Stimulated activated CD4-positive, alpha-beta T cell treated with anti-CD3 and anti-CD28 coated beads, Interleukin-15, amount 100 ng/mL, for 48 hours (primary cell): ENCODE measurements around the gene HIF3A.
"Not testable (repeated sequence)": the region's sequence is repeated elsewhere in the genome, so short reads cannot be mapped to it uniquely, and the experiment has no call there.

Experiments
- DNase-seq, 2 donors: peaks; one replicate each; pipeline ENCODE4 v3.0.0-alpha.2; 2020; ENCODE audit warnings: low read depth in 2 of 2

The HIF3A gene

DNA sequence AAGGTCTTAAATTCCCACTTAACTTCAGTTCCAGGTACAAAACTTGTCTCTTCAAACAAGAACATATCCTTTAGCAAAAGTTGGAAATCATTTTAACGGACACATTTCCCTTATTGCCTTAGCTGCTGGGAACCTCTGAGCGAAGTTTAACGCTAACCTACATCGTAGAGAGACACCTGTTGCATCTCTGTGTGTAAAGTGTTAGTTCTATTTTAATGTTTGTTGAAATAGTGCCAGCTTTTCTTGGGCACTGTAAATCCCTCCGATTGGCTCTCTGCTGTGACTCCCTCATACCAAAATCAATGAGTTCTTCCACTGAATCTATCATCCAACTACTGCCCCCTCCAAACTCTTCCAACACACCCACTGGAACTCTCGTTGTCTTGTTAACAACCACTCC is 2.3 kb upstream of the HIF3A start:
- DNase-seq: no peak

DNA sequence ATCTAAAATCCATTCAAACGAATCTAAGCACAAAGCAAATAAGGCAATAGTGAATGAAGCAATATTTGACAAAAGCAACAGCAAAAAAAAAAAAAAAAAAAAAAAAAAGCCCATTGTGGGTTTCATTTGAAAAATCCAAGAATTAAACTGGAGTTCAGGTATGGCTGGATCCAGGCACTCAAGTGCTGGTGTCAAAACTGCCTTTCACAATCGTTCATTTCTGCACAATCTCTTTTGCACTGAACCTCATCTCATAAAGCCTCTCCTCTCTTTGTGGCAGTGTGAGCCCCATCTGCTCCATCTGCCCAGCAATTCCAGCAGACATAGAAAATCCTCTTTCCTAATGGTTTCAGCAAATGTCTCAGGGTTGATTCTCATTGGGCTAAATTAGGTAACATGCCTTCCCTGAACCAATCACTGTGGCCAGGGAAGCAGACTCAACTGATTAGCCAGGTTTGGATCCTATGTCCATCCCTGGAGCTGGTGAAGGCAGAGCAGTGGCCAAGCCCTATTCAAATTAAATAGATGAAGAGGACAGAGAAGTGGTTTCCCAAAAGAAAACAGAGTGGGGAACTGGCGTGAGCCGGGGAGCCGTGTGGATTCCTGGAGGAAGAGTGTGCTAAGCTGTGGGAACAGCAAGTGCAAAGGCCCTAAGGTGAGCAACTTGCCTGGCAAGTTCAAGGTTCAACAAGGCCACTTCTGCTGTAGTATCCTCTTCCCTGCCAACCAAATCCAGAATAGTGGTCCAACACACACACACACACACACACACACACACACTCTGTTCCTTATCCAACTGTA is 1.2 kb upstream of the HIF3A start:
- DNase-seq: no peak

DNA sequence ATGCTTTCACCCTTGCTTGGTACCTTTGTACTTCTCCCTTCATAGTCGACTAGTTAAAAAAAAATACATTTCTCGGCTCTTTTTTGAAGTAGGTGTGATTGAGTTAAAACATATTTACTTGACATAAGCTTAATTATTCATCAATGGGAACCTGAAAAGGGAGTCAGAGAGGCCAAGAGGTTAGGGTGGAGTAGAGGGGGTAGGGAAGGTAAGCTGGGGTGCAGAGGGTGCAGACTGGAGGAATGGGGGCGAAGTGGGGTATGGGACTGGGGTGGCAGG is 701 bp upstream of the HIF3A start:
- DNase-seq: no peak

DNA sequence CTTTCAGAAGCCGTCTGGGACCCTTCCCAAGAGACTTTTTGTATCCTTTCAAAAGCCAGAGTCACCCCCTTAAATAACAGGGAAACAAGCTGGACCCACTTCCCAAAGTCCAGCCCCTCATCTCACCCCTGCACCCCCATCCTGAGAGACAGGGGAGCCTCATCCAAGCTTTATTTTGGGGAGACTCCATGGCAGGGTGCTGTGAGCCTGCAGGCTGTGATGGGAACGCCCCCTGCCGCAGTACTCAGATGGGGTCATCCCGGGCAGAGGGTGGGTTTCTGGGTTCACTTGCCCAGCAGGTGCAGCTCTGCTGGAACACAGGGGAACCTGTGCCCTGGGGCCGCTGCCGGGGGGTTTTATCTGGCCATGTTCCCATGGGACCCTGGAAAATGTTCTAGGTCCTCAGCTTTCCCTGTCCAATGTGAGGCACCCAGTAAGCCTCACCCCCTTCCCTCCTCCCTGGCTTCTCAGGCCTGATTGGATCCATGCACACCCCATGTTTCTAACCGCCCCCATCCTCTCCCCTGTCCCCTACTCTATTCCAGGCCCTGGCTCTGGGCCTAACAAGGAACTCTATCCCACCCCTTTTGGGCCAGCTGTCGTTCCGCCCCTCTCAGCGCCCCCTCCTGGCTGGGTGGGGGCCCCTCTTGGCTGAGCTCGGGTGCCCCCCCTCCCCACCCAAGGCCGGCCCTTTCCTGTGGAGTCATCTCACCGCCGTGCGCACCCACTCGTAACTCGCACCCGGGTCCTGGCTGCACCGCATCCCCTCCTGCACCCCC is 1.0 kb downstream of the HIF3A start:
- DNase-seq: no peak

DNA sequence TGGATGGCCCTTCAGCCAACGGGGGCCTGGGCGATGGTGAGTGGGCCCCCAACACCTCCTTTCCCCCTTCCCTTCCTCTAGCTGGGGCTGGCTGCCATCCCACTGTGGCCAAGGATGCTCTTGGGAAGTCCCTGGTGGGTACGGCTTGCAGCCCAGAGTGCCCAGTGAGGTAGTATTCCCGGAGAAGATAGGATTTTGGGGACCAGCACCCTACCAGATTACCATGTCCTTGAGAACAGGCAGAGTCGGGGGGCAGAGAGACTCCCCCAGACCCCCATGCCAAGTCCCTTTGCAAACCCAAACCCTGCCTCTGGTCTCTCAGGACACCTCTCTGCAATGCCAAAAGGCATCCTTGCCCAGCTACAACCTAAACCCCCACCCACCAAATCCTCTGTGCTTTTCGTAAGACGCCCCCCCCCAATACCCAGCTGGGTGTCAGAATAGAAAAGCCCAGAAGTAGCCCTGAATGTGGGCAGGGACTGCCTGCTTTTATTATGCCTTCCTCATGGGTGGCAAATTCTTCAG is 1.7 kb downstream of the HIF3A start:
- no peak for DNase-seq

DNA sequence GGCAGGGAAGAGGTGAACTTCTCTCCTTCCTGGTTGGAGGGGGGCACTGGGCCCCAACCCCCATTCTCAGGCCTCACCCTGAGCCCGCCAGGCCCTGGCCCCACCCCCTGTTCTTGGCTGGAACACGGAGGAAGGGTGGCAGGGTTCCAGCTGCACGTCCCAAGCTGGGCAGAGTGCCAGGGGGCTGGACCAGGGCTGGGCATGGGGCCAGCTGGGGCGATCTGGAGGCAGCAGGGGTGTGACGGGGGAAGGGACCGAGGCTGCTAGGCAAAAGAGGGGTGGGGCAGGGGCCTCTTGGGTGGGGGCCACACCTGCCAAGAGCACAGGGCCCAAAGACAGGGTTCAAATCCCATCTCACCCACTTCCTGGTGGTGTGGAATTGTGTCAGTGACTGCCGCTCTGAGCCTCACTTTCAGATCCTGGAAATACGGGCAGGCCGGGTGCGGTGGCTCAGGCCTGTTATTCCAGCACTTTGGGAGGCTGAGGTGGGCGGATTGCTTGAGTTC is 2.2 kb downstream of the HIF3A start:
- no peak for DNase-seq

DNA sequence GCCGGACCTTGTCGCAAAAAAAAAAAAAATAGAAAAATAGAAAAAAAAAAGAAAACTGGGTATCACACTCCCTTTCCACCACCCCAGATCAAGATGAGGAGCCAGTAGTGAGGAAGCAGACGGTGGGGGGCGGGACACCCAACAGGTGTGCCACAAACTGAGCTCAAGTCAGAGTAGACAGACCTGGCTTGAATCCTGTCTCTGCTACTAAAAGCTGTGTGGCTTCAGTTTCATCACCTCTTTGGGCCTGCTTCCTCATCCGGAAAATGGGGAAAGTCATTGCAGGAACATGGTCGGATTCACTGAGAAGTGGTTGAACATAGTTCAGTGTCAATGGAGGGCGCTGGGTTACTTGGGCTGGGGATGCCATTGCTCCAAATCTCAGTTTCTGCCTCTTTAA is 2.9 kb downstream of the HIF3A start:
- DNase-seq: no peak

DNA sequence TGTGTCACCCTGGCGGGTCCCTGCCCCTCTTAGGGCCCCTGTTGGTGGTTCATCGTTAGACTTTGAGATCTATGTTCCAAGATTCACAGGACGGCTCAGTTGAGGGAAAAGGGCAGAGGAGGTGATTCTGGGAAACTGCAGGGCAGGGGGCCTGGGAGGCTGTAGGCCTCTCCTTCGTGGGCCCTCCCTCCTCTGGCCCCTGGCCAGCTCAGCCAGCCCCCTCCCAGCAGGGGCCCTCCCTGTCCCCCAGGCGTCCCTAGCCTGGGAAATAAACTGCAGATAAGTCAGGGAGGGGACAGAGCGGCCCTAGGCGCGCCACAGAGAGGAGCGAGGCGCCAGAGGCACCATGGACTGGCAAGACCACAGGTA is 6.5 kb downstream of the HIF3A start:
- DNase-seq: no peak

DNA sequence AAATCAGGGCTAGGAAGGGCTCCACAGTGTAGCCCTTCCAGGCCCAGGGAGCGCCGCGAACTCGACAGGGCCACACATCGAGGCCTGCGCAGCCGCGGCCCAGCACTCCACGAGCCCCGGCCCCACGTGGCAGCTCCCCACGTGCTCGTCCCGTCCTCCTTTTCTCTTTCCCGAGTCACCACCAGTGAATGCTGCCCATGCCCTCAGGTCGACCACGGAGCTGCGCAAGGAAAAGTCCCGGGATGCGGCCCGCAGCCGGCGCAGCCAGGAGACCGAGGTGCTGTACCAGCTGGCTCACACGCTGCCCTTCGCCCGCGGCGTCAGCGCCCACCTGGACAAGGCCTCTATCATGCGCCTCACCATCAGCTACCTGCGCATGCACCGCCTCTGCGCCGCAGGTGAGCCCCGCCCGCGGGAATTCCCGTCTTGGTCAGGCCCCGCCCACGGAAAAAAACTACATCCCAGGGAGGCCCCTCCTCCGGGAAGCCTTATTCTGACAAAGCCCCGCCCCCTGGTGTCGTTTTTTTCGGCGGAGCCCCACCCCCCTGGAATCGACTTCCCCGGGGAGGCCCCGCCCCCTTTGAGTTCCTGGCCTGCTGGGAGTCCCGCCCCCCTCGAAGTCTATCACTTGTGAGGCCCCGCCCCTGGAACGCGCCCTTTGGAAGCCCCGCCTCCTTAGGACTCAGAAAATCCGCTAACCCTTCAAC is 7.0 kb downstream of the HIF3A start:
- no peak for DNase-seq

DNA sequence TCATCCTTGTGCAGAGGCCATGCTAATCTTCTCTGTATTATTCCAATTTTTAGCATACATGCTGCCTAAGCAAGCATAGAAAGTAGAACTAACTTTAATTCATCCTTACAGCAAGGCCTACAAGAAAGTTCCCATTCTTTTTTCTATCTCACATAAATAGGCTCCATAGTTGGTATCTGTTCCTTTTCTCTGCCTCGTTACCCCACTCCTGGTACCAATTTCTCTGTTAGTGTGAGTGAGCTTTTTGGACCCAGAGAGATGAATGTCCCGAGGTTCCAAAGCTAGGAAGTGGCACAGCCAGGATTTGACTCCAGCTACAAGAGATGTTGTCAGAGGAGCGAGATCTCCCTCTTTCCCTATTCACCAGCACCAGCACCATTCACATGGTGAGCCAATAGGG is 9.7 kb downstream of the HIF3A start:
- DNase-seq: no peak

DNA sequence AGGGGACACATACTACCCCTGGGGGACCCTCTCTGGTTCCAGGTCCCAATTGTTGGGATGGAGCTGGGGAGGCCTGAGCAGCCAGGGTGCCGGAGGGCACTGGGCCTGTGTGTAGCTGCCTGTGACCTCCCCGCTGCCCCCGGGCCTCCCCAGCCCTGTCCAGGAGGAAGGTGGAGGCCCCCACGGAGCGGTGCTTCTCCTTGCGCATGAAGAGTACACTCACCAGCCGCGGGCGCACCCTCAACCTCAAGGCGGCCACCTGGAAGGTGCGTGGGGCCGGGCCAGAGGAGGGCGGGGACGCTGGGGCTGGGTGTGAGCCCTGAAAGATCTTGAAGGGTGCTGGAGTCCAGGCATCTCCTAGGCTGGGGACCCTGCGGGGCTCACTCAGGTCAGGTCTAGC is 11.7 kb downstream of the HIF3A start:
- no peak for DNase-seq

DNA sequence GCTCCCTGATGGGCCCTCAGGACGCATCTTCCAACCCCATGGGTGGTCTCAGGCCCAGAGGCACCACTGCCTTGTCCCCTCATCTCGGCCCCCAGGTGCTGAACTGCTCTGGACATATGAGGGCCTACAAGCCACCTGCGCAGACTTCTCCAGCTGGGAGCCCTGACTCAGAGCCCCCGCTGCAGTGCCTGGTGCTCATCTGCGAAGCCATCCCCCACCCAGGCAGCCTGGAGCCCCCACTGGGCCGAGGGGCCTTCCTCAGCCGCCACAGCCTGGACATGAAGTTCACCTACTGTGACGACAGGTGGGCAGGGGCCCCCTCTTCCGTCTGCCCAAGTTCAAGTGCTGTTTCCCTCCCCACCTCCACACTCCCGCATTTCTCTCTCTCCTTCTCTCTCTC is 12.2 kb downstream of the HIF3A start:
- no peak for DNase-seq

DNA sequence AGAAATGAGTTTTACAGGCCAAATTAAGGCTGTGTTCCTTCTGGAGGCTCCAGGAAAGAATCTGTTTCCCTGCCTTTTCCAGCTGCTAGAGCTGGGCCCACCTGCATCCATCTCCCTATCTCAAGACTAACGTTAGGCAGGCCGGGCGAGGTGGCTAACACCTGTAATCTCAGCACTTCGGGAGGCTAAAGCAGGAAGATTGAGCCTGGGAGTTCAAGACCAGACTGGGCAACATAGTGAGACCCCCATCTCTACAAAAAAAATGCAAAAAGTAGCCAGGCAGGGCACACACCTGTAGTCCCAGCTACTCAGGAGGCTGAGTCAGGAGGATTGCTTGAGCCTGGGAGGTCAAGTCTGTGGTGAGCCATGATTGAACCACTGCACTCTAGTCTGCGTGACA is 14.6 kb downstream of the HIF3A start:
- no peak for DNase-seq

DNA sequence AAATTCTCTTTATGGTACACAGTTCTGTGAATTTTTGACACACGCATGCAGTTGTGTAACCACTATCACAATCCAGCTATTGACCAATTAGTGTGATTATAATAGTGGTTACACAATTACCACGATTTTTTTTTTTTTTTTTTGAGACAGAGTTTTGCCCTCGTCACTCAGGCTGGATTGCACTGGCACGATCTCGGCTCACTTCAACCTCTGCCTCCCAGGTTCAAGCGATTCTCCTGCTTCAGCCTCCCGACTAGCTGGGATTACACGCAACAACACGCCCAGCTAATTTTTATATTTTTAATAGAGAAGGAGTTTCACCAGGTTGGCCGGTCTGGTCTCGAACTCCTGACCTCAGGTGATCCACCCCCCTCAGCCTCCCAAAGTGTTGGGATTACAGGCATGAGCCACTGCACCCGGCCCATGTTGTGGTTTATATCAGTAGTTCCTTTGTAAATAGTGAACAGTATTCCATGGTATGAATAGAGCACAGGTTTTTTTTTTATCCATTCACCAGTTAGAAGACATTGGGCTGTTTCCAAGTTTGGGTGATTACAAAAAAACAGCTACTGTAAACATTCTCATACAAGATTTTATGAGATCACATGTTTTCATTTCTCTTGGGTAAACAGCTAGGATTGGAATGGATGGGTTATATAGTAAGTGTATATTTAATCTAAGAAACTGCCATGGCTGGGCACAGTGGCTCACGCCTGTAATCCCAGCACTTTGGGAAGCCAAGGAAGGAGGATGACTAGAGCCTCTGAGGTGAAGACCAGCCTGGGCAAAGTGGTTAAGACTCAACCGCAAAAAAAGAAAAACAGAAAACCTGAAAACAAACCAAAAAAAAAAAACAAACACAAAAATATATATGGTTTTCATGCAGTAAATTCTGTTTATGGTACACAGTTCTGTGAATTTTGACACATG is 17.0 kb downstream of the HIF3A start:
- DNase-seq: not testable (repeated sequence)

DNA sequence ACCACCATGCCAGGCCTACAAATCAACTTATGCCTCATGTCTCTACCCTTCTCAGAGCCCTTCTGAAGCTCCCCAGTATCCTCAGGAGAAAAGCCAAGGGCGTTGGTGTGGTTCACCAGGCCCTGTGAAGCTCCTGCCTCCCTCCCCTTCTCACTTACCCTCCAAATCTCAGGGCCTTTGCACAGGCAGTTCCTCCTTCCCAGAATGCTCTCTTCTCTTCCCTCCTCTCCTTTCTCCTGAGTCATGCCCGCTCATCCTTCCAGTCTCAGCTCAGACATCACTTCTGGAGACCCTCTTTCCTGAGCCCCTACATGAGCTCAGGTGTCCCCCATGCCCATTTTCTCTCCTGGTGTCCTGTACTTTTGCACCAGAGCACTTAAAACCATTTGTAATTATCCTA is 20.5 kb downstream of the HIF3A start:
- DNase-seq: no peak

DNA sequence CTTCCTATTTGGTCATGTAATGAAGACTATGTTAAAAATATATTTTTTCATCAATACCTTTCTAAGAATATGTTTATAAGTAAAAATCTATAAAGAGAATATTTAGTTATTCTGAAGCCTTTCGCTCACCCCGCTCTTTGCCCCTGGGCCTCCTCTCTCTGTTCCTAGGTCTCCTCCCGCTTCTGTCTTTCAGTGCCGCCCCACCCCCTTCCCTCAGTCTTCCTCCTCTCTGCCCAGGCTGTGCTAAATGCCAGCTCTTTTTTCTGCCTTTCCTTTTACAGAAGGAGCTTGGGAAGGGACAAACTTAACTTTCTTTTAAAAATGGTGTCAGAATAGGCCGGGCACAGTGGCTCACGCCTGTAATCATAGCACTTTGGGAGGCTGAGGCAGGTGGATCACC is 22.8 kb downstream of the HIF3A start:
- DNase-seq: no peak

DNA sequence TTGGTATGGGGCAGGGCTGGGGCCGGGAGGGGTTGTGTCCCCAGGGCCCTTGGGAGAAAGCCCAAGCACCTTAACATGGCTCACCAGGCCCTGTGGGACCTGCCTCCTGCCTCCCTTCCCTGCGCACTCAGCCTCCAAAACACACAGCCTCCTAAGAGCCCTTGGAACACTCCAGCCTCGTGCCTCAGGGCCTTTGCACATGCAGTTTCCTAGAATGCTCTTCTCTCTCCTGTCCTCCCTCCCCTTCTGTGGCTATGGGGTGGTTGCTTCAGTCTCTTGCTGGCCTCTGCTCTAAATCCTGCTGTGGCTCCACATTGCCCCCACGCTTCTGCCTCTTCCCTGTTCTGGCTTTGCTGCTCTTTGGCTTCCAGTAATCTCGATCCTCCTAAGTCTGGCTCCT is 23.7 kb downstream of the HIF3A start:
- no peak for DNase-seq

DNA sequence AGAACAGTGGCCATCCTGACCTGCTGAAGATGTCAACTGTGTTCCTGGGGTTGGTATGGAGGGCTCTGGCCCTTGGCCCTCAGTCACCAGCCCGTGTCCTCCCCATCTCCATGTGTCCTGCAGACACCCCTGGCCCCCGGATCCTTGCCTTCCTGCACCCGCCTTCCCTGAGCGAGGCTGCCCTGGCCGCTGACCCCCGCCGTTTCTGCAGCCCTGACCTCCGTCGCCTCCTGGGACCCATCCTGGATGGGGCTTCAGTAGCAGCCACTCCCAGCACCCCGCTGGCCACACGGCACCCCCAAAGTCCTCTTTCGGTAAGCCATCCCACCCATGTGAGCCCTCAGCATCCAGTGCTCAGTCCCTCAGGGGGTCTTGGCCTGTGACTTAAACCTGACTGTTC is 24.8 kb downstream of the HIF3A start:
- no peak for DNase-seq

DNA sequence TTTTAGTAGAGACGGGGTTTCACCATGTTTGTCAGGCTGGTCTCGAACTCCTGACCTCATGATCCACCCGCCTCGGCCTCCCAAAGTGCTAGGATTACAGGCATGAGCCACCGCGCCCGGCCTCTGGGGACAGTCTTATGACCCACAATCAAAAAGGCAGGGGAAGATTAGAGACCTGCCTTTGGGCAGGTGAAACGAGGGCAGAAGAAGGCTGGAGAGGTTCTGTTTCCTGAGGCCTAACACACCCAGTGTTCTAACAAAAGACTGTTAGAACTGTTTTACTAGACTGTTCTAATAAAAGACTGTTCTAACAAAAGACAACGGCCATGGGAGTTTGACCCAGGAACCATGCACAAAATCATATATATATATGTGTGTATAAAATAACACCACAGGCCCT is 26.4 kb downstream of the HIF3A start:
- not testable (repeated sequence) for DNase-seq

DNA sequence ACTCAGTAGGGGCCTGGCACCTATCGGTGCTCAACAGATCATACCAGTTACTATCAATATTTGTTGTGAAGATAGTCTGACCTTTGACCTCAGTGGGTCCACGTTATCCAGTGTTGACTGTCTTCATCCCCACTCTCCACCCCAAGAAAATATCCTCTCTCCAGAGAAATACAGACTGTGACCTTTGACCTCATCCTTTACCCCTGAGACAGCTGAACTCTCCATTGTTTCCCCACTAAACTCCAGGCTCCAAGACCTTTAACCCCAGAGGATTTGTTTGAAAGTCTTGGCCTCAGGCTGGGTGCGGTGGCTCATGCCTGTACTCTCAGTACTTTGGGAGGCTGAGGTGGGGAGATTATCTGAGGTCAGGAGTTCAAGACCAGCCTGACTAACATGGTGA is 27.4 kb downstream of the HIF3A start:
- no peak for DNase-seq

DNA sequence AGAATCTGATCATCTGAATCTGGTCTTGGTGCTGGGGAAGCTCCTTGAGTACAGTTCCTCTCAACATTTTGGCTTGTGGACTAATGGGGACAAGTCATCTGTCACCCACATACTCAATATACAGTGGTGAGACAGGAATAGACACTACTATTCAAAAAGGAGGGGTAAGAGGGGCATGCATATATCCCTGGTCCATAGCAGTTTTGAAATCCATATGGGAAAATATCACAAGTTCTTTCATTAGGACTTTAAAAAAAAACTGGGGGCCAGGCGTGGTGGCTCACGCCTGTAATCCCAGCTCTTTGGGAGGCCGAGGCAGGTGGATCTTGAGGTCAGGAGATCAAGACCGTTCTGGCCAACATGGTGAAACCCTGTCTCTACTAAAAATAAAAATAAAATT is 29.8 kb downstream of the HIF3A start:
- no peak for DNase-seq

DNA sequence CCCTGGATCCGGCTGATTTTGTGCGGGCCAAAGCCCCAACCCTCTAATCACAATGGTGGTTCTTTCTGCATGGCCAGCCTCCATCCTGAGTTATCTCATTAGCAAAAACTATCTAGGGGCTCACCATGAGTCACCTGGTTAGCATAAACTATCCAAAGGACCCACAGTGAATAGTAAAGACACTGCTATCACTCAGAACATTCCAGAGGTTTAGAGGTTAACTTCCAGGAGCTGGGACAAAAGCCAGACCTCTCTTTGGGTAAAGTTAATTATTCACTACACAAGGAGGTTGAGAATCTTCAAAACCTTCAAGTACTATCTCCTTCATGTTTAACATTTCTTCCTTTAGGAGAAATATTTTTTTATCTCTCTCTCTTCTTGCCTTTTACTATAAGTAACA is 31.2 kb downstream of the HIF3A start:
- no peak for DNase-seq
